ENCODE measurements around the gene NUP50. TPM values are rescaled to one million over a fixed set of nuclear protein-coding genes. Genes with fewer than 3 reads are reported as not detected.

NUP50 gene
- polyA plus RNA-seq, 4 donors: 15.7 to 38.7 (median 19.1) TPM

DNA sequence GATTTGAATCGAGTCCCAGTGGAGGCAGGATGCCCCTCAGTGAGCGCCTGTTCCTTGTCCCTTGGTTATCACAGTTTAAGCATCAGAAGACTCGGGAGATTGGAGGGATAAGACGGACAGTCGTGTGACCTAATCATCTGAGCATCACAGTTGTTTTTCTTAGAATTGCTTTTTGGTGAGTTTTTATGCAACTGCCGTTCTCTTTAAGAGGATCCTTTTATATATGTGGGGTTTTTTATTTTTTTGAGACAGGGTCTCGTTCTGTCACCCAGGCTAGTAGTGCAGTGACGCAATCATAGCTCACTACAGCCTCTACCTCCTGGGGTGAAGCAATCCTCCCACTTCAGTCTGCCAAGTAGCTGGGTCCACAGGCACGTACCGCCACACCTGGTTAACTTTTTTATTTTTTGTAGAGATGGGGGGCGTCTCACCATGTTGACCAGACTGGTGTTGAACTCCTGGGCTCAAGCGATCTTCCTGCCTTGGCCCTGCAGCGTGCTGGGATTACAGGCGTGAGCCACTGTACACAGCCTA is 16.5 kb downstream of the NUP50 start:
- no peaks in the 10 kb centered on the region for H3K4me1 ChIP-seq (ENCODE audit: control insufficient read depth in 3 of 3, insufficient read depth in 2 of 3, low read depth in 1 of 3, low read length in 2 of 3)
- no peak overlapping the region for H3K27ac ChIP-seq (ENCODE audit: low read depth in 1 of 3, low read length in 2 of 3)
- DNase-seq (no peak), FAIRE-seq (no peak)
- no peaks in the 10 kb centered on the region for H3K9me3 ChIP-seq (ENCODE audit: control insufficient read depth in 2 of 2, insufficient read depth in 1 of 2, low read depth in 1 of 2, low read length in 1 of 2)
- H3K4me3 ChIP-seq (ENCODE audit: low read depth in 1 of 3, low read length in 3 of 3): no peak overlapping the region
- WGBS, 3 donors: 86 to 91% (median 89%) methylated on average over 14 of the region's 14 CpGs
- no peaks in the 10 kb centered on the region for H3K27me3 ChIP-seq (ENCODE audit: control insufficient read depth in 3 of 3, insufficient read depth in 3 of 3, low read length in 3 of 3)
- H3K36me3 ChIP-seq (ENCODE audit: control insufficient read depth in 3 of 3, insufficient read depth in 2 of 3, low read depth in 1 of 3, low read length in 3 of 3): peaks cover 25 to 48% (median 25%) of the 10 kb centered on the region in 3 donors

DNA sequence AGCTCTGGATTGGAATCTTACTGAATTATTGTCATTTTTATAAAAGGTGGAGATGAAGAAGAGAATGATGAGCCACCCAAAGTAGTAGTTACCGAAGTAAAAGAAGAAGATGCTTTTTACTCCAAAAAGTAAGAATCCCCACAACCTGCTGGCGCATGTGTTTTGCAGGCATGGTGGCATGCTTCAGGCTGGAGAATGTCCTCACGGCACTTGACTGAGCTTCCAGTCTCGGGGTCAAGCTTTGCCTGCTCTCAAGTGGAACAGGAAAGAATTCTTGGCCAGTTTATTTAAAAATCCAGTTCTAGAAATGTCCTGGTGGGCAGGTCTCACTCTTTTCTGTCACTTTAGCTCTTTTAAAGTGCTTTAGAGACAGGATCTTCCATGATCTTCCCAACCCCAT is 17.5 kb downstream of the NUP50 start:
- H3K36me3 ChIP-seq (ENCODE audit: control insufficient read depth in 3 of 3, insufficient read depth in 2 of 3, low read depth in 1 of 3, low read length in 3 of 3): peaks cover 19 to 46% (median 23%) of the 10 kb centered on the region in 3 donors
- no peaks in the 10 kb centered on the region for H3K27me3 ChIP-seq (ENCODE audit: control insufficient read depth in 3 of 3, insufficient read depth in 3 of 3, low read length in 3 of 3)
- DNase-seq (no peak), FAIRE-seq (no peak)
- no peaks in the 10 kb centered on the region for H3K9me3 ChIP-seq (ENCODE audit: control insufficient read depth in 2 of 2, insufficient read depth in 1 of 2, low read depth in 1 of 2, low read length in 1 of 2)
- H3K27ac ChIP-seq (ENCODE audit: low read depth in 1 of 3, low read length in 2 of 3): no peak overlapping the region
- 86 to 100% (median 96%) methylated on average over 4 of the region's 4 CpGs for WGBS, 3 donors
- no peaks in the 10 kb centered on the region for H3K4me1 ChIP-seq (ENCODE audit: control insufficient read depth in 3 of 3, insufficient read depth in 2 of 3, low read depth in 1 of 3, low read length in 2 of 3)
- no peak overlapping the region for H3K4me3 ChIP-seq (ENCODE audit: low read depth in 1 of 3, low read length in 3 of 3)

DNA sequence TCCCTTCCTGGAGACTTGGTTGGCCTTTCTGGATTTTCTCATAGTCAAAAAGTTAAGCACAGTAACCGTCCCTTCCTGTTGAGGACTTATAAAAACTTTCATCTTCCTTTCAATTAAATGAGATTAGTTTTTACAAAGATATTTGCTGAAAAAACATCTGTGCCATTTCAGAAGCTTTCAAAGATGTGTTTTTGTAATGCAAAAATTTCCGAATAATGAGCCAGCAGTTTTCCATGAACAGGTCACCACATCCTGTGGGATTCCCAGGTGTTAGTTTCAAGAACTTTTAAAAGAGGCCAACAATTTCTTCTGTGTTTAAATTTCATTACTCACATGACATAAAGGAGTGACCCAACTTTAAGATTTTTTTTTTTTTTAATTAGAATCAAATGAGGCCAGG is 18.0 kb downstream of the NUP50 start:
- Histone ChIP-seq H3K4me3 (ENCODE audit: low read depth in 1 of 3, low read length in 3 of 3) (no peak overlapping the region), H3K27ac (ENCODE audit: low read depth in 1 of 3, low read length in 2 of 3) (no peak overlapping the region), H3K36me3 (ENCODE audit: control insufficient read depth in 3 of 3, insufficient read depth in 2 of 3, low read depth in 1 of 3, low read length in 3 of 3) (peaks cover 18 to 43% (median 24%) of the 10 kb centered on the region in 3 donors), H3K4me1 (ENCODE audit: control insufficient read depth in 3 of 3, insufficient read depth in 2 of 3, low read depth in 1 of 3, low read length in 2 of 3) (no peaks in the 10 kb centered on the region), H3K27me3 (ENCODE audit: control insufficient read depth in 3 of 3, insufficient read depth in 3 of 3, low read length in 3 of 3) (no peaks in the 10 kb centered on the region), H3K9me3 (ENCODE audit: control insufficient read depth in 2 of 2, insufficient read depth in 1 of 2, low read depth in 1 of 2, low read length in 1 of 2) (no peaks in the 10 kb centered on the region)
- no peak for DNase-seq
- FAIRE-seq: no peak
- WGBS, 3 donors: 85 to 94% (median 93%) methylated on average over 2 of the region's 2 CpGs

DNA sequence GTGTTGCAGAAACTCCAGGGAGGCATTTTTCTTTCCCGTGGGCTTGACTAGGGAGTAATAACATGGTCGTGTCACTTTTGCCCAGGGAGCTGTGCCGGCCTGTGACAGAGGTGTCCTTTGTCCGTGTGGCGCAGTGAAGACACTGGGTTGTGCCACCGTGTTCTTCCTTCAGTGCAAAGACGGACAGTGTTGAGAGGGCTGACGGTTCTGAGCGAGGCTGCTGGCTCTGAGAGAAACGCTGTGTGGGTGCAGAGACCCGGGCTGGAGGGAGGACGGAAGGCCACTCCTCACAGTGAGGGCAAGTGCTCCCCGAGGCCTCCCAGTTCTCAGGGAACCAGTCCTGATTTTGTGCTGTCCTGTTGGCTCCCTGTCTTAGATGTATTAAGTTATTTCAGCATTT is 20.2 kb downstream of the NUP50 start:
- DNase-seq: no peak
- no peaks in the 10 kb centered on the region for H3K9me3 ChIP-seq (ENCODE audit: control insufficient read depth in 2 of 2, insufficient read depth in 1 of 2, low read depth in 1 of 2, low read length in 1 of 2)
- no peak for FAIRE-seq
- no peak overlapping the region for H3K27ac ChIP-seq (ENCODE audit: low read depth in 1 of 3, low read length in 2 of 3)
- no peaks in the 10 kb centered on the region for H3K27me3 ChIP-seq (ENCODE audit: control insufficient read depth in 3 of 3, insufficient read depth in 3 of 3, low read length in 3 of 3)
- H3K4me3 ChIP-seq (ENCODE audit: low read depth in 1 of 3, low read length in 3 of 3): no peak overlapping the region
- WGBS, 3 donors: 92 to 94% (median 93%) methylated on average over 13 of the region's 13 CpGs
- no peaks in the 10 kb centered on the region for H3K4me1 ChIP-seq (ENCODE audit: control insufficient read depth in 3 of 3, insufficient read depth in 2 of 3, low read depth in 1 of 3, low read length in 2 of 3)
- H3K36me3 ChIP-seq (ENCODE audit: control insufficient read depth in 3 of 3, insufficient read depth in 2 of 3, low read depth in 1 of 3, low read length in 3 of 3): peaks cover 15 to 41% (median 23%) of the 10 kb centered on the region in 3 donors

- Histone ChIP-seq H3K9me3 (ENCODE audit: control insufficient read depth in 2 of 2, insufficient read depth in 1 of 2, low read depth in 1 of 2, low read length in 1 of 2) (no peaks in the 10 kb centered on the region), H3K27me3 (ENCODE audit: control insufficient read depth in 3 of 3, insufficient read depth in 3 of 3, low read length in 3 of 3) (no peaks in the 10 kb centered on the region), H3K36me3 (ENCODE audit: control insufficient read depth in 3 of 3, insufficient read depth in 2 of 3, low read depth in 1 of 3, low read length in 3 of 3) (peaks cover 15 to 29% (median 17%) of the 10 kb centered on the region in 3 donors), H3K27ac (ENCODE audit: low read depth in 1 of 3, low read length in 2 of 3) (no peak overlapping the region), H3K4me3 (ENCODE audit: low read depth in 1 of 3, low read length in 3 of 3) (no peak overlapping the region), H3K4me1 (ENCODE audit: control insufficient read depth in 3 of 3, insufficient read depth in 2 of 3, low read depth in 1 of 3, low read length in 2 of 3) (no peaks in the 10 kb centered on the region)
- WGBS, 3 donors: 82 to 87% (median 83%) methylated on average over 16 of the region's 16 CpGs
- no peak for DNase-seq
- FAIRE-seq: no peak
These were observed 22.2 kb downstream of the NUP50 start for GRCh38 chr22:45185718-45186514.

GRCh38 chr22:45187891-45188290 is 24.2 kb downstream of the NUP50 start:
- FAIRE-seq: no peak
- peaks cover 0 to 8% (median 0%) of the 10 kb centered on the region in 3 donors for H3K4me1 ChIP-seq (ENCODE audit: control insufficient read depth in 3 of 3, insufficient read depth in 2 of 3, low read depth in 1 of 3, low read length in 2 of 3)
- H3K4me3 ChIP-seq (ENCODE audit: low read depth in 1 of 3, low read length in 3 of 3): no peak overlapping the region
- peaks cover 8 to 19% (median 12%) of the 10 kb centered on the region in 3 donors for H3K36me3 ChIP-seq (ENCODE audit: control insufficient read depth in 3 of 3, insufficient read depth in 2 of 3, low read depth in 1 of 3, low read length in 3 of 3)
- WGBS, 3 donors: 62 to 71% (median 67%) methylated on average over 4 of the region's 4 CpGs
- DNase-seq: no peak
- H3K27me3 ChIP-seq (ENCODE audit: control insufficient read depth in 3 of 3, insufficient read depth in 3 of 3, low read length in 3 of 3): no peaks in the 10 kb centered on the region
- no peaks in the 10 kb centered on the region for H3K9me3 ChIP-seq (ENCODE audit: control insufficient read depth in 2 of 2, insufficient read depth in 1 of 2, low read depth in 1 of 2, low read length in 1 of 2)
- no peak overlapping the region for H3K27ac ChIP-seq (ENCODE audit: low read depth in 1 of 3, low read length in 2 of 3)

GRCh38 chr22:45188779-45189178 is 25.1 kb downstream of the NUP50 start:
- FAIRE-seq (no peak), DNase-seq (no peak)
- Histone ChIP-seq H3K4me3 (ENCODE audit: low read depth in 1 of 3, low read length in 3 of 3) (no peak overlapping the region), H3K27ac (ENCODE audit: low read depth in 1 of 3, low read length in 2 of 3) (no peak overlapping the region), H3K27me3 (ENCODE audit: control insufficient read depth in 3 of 3, insufficient read depth in 3 of 3, low read length in 3 of 3) (no peaks in the 10 kb centered on the region), H3K36me3 (ENCODE audit: control insufficient read depth in 3 of 3, insufficient read depth in 2 of 3, low read depth in 1 of 3, low read length in 3 of 3) (peaks cover 7 to 18% (median 9%) of the 10 kb centered on the region in 3 donors), H3K9me3 (ENCODE audit: control insufficient read depth in 2 of 2, insufficient read depth in 1 of 2, low read depth in 1 of 2, low read length in 1 of 2) (no peaks in the 10 kb centered on the region), H3K4me1 (ENCODE audit: control insufficient read depth in 3 of 3, insufficient read depth in 2 of 3, low read depth in 1 of 3, low read length in 2 of 3) (peaks cover 0 to 9% (median 0%) of the 10 kb centered on the region in 3 donors)
- 77 to 88% (median 79%) methylated on average over 16 of the region's 16 CpGs for WGBS, 3 donors

- no peak overlapping the region for H3K4me3 ChIP-seq (ENCODE audit: low read depth in 1 of 3, low read length in 3 of 3)
- FAIRE-seq (no peak), DNase-seq (no peak)
- 74 to 85% (median 80%) methylated on average over 4 of the region's 4 CpGs for WGBS, 3 donors
- no peak overlapping the region for H3K27ac ChIP-seq (ENCODE audit: low read depth in 1 of 3, low read length in 2 of 3)
- H3K27me3 ChIP-seq (ENCODE audit: control insufficient read depth in 3 of 3, insufficient read depth in 3 of 3, low read length in 3 of 3): no peaks in the 10 kb centered on the region
- peaks cover 0 to 9% (median 0%) of the 10 kb centered on the region in 3 donors for H3K4me1 ChIP-seq (ENCODE audit: control insufficient read depth in 3 of 3, insufficient read depth in 2 of 3, low read depth in 1 of 3, low read length in 2 of 3)
- H3K36me3 ChIP-seq (ENCODE audit: control insufficient read depth in 3 of 3, insufficient read depth in 2 of 3, low read depth in 1 of 3, low read length in 3 of 3): peaks cover under 1 to 18% (median 7%) of the 10 kb centered on the region in 3 donors
- H3K9me3 ChIP-seq (ENCODE audit: control insufficient read depth in 2 of 2, insufficient read depth in 1 of 2, low read depth in 1 of 2, low read length in 1 of 2): no peaks in the 10 kb centered on the region
These were observed 26.6 kb downstream of the NUP50 start for GRCh38 chr22:45190202-45190872.
